HG03108 (cell line): ENCODE results near the gene CLCA4.
A peak's percentile ranks its signal among the peaks of the same experiment; 100 is the strongest.

Experiments
- ATAC-seq: cut with Tn5 transposase; IDR thresholded peaks from one replicate; pipeline ENCODE4 v1.9.1; 2021; ENCODE audit warnings: moderate library complexity; ENCODE audit not compliant: unreplicated experiment

The CLCA4 gene

GRCh38 chr1:86616433-86616832 is 69.6 kb downstream of the CLCA4 start:
- ATAC-seq = no peak

GRCh38 chr1:86616871-86617270 is 70.0 kb downstream of the CLCA4 start:
- peak; percentile 96 for ATAC-seq

GRCh38 chr1:86618358-86618757 is 71.5 kb downstream of the CLCA4 start:
- ATAC-seq = no peak

GRCh38 chr1:86619313-86619712 is 72.4 kb downstream of the CLCA4 start:
- no peak for ATAC-seq

- ATAC-seq = no peak
Measured at GRCh38 chr1:86621286-86621685, 74.4 kb downstream of the CLCA4 start.
